CD4-positive, alpha-beta T cell treated with Interleukin-12 subunit alpha and Interleukin-12 subunit beta, for 1 hour (primary cell): ENCODE data around the gene EXOC2.

Experiments used
- DNase-seq: peaks from one replicate; pipeline ENCODE4 v3.0.0-alpha.2; 2020

The EXOC2 gene

DNA sequence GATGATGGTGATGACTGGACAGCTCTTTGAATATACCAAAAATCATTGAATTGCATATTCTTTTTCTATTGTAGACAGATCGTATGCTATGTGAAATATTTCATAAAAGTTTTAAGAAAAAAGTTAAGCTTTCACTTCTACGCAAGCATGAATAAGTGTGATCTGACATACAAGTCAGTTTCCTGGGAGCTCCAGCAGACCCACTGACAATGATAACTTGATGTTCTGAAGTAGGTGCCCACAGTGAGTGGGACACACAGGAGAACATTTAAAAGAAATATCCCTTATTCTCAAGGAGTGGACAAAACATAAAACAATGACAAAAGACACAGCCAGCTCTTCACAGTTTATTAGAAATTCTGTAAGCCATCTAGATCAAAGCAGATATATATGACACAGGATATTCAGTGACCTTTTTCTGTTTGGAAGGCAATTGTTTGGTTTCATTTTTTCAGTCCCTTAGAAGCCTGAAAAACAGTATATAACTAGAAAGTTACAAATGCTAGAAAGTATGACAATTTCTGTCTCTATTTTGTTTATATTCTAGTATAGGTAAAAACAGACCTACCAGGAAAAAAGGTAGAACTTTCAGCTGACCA is 200.0 kb downstream of the EXOC2 start:
- DNase-seq, result peak; percentile 14

DNA sequence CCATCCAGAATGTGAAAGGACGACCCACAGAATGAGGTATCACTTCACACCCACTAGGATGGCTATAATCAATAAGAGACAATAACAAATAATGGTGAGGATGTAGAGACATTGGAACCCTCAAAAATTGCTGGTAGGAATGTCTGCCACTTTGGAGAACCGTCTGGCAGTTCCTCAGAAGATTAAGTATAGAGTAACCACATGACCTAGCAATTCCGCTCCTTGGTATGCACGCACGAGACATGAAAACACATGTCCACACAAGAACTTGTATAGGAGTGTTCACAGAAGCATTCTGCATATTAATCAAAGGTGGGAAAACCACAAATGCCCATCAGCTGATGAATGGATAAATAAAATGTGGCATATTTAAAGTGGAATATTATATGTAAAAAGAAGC is 200.8 kb downstream of the EXOC2 start:
- DNase-seq, result no peak

DNA sequence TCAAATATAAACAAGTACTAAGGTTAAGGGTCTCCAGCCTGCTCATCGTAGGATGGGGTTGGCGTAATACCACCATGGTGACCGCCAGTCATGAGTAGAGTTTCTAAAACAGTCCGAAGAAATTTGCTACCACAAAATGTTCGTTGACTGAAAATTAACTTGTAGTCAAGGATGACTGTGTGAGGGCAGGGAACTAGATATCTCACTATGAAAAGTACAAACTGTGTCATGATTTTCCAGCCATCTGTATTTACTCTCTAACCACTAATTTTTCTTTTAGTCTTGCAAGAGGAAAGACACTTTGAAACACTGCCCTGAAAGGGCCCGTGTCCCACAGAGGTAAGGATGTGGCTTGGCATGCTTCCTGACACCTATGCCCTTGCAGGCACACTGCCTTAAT is 201.7 kb downstream of the EXOC2 start:
- peak; percentile 40 for DNase-seq

- no peak for DNase-seq
Measured at GRCh38 chr6:490251-491037, 202.5 kb downstream of the EXOC2 start.

DNA sequence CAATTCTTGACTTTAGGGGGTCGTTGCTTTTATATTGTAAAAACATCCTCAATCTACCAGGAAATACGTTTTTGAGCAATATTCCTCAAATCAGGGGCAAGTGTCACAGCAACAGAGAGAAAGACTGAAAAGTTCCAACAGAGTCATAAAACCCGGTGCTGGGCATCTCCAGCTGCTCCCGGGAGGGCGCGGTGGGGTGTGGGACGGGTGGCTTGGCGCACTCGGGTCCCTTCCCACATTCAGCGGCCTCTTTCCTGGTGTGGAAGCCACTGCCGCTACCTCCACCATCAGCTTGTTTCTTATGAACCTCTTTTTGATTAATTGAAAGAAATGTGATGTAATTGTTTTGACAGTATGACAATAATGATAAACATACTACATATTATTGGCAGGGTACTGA is 203.2 kb downstream of the EXOC2 start:
- no peak for DNase-seq

DNA sequence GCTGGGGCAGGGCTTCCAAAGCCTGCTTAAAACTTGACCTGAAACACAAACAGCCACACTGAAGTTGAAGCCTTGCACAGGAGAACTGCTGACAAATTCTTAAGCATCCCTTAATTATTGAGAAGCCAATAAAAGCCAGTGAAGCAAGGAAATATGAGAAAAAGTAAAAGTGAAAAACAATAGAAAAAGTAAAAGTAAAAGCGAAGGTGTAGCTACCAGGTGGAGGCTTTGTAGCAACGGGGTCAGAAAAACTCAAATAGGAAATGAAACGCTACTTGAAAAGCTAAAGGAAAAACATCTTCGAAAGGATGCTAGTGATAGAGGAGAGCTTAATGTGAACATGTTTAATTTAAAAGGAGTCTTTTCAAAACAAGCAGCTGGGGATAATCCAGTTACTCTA is 203.9 kb downstream of the EXOC2 start:
- DNase-seq, result no peak

DNA sequence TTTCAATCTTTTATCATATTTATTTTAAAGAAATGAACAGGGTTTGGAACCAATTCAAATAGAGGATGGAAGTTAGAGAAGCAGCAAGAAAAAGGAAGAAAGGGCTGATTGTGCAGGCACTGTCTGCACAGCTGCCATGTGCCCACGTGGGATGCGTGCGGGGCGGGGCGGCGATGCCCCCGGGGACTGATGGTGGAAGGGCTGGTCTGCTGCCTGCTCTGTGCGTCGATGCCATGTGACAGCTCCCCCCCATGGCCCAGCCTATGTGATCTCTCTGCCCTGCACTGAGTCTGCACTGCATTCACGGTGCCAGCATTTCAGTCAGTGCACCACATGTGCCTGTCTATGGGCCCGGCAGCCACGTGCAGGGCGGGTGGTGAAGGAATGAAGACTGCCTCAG is 205.0 kb downstream of the EXOC2 start:
- DNase-seq, result no peak

GRCh38 chr6:485655-486170 is 207.2 kb downstream of the EXOC2 start:
- no peak for DNase-seq

DNA sequence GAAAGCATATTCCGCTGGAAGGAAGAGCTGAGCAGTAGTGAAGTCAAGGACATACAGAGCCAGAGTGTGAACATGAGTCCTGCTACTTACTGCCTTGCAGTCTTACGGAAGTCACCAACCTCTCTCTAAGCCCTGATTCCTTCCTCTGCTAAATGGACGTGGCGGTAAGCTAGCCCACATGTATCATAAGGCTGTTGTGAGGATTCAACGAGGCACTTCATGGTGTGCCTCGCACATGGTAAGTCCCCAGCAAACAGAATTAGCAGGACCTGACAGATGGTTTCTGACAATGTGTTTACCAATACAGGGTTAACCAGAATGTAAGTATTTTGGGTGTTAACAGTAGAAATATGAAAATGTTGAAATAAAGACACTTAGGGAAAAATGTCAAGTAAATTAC is 208.2 kb downstream of the EXOC2 start:
- no peak for DNase-seq

GRCh38 chr6:484086-484745 is 208.7 kb downstream of the EXOC2 start:
- DNase-seq, result no peak

GRCh38 chr6:475314-475713 is 217.6 kb downstream of the EXOC2 start:
- DNase-seq, result no peak

DNA sequence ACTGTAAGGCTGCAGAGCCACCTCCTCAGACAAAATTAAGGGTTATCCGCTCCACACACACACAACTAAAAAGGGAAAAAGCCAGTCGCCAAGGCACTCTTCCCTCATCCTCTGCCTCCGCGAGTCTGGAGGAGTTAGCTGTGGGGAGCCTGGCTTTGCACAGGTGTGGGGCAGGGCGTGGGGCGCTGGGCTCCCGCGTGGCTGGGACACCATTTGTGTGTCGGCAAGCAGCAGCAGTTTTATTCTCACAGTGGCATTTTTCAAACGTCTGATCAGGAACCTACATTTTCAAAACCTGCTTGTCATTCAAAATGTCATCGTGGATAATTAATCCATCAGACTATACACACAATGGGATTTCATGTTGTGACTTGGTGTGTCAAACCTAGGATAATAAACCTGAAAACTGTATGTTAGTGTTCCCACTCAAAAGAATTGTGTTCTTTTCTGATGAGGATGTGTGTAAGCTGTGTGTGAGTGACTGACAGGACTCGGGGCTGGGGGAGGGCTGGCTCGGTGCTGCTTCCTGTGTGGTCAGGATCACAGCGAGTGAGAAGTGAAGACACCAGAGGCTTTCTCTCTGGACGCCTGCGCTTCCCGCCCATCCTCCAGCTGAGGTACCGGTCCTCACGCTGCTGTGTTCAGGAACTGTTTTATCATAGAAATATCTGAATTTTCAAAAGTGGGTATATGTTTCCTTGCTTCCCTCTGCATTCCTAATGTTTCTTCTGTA is 218.3 kb downstream of the EXOC2 start:
- peak; percentile 70 for DNase-seq

- DNase-seq, result no peak
Measured at GRCh38 chr6:473768-474452, 219.0 kb downstream of the EXOC2 start.

GRCh38 chr6:473356-473755 is 219.6 kb downstream of the EXOC2 start:
- DNase-seq, result no peak

GRCh38 chr6:470901-471448 is 222.0 kb downstream of the EXOC2 start:
- no peak for DNase-seq

- DNase-seq, result no peak
Measured at GRCh38 chr6:470051-470900, 222.7 kb downstream of the EXOC2 start.

- DNase-seq, result no peak
Measured at GRCh38 chr6:467671-468082, 225.3 kb downstream of the EXOC2 start.

DNA sequence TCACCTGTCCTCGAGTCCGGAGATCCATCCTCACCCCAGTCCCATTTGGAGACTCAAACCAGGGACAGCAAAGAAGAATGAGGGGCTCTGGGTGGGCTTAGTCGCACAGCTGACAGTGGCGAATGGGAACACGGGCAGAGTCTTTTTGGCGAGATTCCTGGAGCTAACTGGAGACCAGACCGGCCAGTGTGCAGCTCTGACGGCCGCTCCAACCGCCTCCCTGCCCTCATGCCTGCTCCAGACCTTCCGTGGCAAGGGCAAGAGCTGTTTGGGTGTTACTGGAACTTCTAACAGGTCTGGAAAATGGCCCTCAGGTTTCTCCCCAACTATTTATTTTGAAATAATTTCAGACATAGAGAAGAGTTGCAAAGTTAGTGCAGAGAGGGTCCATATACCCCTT is 225.8 kb downstream of the EXOC2 start:
- DNase-seq, result no peak

DNA sequence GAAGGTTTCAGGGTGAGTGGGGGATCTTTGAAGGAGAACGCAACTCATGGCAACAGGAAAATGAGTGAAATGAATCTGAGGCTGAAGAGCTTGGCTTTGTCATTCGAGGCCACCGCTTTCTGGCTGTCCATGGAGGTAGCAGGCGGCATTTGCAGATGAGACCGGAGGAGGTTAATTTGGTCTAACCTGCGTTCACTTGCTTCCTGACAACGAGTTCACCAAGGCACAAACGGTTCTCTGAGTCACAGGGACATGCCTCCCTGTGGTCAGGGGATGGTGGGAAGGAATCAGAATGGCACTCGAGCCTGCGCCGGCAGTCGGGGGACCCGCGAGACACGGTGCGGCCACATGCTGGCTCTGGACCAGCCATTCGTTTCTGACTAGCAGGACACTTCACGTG is 226.4 kb downstream of the EXOC2 start:
- no peak for DNase-seq

- no peak for DNase-seq
Measured at GRCh38 chr6:465531-466348, 227.2 kb downstream of the EXOC2 start.
